ENCODE results near the gene GPC6.

GRCh38 chr13:94328381-94329041 lies 1101.9 kb downstream of the GPC6 start:
- TF ChIP-seq CTCF (IDR thresholded peaks at IDR 0.05; ENCODE audit: extremely low read depth in 1 of 2, insufficient read depth in 1 of 2, low read depth in 1 of 2, low read length in 2 of 2) (no peak), POLR2A (IDR thresholded peaks at IDR 0.05; ENCODE audit: low read depth, low read length) (no peak)

All from endothelial cell of umbilical vein (primary cell).